ENCODE measurements around the gene ZDHHC14.

DNA sequence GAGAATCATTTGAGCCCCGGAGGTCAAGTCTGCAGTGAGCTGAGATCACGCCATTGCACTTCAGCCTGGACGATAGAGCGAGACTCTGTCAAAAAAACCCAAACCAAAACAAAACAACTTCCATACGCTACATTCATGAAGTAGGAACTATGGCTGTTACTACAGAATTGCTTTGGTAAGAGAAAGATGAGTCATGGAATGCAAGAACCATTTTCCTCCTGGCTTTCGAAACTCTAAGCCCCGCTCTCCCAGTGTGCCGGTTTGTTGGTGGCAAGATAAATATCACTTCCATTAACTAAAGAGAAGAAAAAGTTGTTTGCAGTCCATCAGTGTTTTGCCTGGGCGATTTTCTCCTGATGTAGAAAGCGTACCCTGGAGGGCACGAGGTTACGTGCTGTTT, 61.3 kb downstream of the ZDHHC14 start:
- TF ChIP-seq, protein P1, sequence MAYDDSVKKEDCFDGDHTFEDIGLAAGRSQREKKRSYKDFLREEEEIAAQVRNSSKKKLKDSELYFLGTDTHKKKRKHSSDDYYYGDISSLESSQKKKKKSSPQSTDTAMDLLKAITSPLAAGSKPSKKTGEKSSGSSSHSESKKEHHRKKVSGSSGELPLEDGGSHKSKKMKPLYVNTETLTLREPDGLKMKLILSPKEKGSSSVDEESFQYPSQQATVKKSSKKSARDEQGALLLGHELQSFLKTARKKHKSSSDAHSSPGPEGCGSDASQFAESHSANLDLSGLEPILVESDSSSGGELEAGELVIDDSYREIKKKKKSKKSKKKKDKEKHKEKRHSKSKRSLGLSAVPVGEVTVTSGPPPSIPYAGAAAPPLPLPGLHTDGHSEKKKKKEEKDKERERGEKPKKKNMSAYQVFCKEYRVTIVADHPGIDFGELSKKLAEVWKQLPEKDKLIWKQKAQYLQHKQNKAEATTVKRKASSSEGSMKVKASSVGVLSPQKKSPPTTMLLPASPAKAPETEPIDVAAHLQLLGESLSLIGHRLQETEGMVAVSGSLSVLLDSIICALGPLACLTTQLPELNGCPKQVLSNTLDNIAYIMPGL (CRISPR knock-in tag; IDR thresholded peaks at IDR 0.05; ENCODE audit: borderline replicate concordance) = no peak
- TF ChIP-seq, protein P2, sequence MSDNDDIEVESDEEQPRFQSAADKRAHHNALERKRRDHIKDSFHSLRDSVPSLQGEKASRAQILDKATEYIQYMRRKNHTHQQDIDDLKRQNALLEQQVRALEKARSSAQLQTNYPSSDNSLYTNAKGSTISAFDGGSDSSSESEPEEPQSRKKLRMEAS (IDR thresholded peaks at IDR 0.05) = no peak
- TF ChIP-seq GATA3 (IDR thresholded peaks at IDR 0.05; ENCODE audit: borderline replicate concordance) (no peak), EP300 (IDR thresholded peaks at IDR 0.05) (no peak), RCOR1 (IDR thresholded peaks at IDR 0.05; ENCODE audit: low read depth, low read length) (no peak), MAFK (IDR thresholded peaks at IDR 0.05; ENCODE audit: partially characterized antibody) (no peak), RFX5 (IDR thresholded peaks at IDR 0.05) (no peak)
- TF ChIP-seq, protein P3, sequence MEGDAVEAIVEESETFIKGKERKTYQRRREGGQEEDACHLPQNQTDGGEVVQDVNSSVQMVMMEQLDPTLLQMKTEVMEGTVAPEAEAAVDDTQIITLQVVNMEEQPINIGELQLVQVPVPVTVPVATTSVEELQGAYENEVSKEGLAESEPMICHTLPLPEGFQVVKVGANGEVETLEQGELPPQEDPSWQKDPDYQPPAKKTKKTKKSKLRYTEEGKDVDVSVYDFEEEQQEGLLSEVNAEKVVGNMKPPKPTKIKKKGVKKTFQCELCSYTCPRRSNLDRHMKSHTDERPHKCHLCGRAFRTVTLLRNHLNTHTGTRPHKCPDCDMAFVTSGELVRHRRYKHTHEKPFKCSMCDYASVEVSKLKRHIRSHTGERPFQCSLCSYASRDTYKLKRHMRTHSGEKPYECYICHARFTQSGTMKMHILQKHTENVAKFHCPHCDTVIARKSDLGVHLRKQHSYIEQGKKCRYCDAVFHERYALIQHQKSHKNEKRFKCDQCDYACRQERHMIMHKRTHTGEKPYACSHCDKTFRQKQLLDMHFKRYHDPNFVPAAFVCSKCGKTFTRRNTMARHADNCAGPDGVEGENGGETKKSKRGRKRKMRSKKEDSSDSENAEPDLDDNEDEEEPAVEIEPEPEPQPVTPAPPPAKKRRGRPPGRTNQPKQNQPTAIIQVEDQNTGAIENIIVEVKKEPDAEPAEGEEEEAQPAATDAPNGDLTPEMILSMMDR (IDR thresholded peaks at IDR 0.05) = no peak
- TF ChIP-seq, protein P4, sequence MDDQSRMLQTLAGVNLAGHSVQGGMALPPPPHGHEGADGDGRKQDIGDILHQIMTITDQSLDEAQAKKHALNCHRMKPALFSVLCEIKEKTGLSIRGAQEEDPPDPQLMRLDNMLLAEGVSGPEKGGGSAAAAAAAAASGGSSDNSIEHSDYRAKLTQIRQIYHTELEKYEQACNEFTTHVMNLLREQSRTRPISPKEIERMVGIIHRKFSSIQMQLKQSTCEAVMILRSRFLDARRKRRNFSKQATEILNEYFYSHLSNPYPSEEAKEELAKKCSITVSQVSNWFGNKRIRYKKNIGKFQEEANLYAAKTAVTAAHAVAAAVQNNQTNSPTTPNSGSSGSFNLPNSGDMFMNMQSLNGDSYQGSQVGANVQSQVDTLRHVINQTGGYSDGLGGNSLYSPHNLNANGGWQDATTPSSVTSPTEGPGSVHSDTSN (IDR thresholded peaks at IDR 0.05) = no peak
- TF ChIP-seq, protein P5, sequence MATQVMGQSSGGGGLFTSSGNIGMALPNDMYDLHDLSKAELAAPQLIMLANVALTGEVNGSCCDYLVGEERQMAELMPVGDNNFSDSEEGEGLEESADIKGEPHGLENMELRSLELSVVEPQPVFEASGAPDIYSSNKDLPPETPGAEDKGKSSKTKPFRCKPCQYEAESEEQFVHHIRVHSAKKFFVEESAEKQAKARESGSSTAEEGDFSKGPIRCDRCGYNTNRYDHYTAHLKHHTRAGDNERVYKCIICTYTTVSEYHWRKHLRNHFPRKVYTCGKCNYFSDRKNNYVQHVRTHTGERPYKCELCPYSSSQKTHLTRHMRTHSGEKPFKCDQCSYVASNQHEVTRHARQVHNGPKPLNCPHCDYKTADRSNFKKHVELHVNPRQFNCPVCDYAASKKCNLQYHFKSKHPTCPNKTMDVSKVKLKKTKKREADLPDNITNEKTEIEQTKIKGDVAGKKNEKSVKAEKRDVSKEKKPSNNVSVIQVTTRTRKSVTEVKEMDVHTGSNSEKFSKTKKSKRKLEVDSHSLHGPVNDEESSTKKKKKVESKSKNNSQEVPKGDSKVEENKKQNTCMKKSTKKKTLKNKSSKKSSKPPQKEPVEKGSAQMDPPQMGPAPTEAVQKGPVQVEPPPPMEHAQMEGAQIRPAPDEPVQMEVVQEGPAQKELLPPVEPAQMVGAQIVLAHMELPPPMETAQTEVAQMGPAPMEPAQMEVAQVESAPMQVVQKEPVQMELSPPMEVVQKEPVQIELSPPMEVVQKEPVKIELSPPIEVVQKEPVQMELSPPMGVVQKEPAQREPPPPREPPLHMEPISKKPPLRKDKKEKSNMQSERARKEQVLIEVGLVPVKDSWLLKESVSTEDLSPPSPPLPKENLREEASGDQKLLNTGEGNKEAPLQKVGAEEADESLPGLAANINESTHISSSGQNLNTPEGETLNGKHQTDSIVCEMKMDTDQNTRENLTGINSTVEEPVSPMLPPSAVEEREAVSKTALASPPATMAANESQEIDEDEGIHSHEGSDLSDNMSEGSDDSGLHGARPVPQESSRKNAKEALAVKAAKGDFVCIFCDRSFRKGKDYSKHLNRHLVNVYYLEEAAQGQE (IDR thresholded peaks at IDR 0.05) = no peak

Data from A549 (cell line).